HepG2 (cell line): ENCODE data around the gene VAPB. TPM values are rescaled to one million over a fixed set of nuclear protein-coding genes. Genes with fewer than 3 reads are reported as not detected.

Experiments
- ARID4A ChIP-seq: sonication (generic); formaldehyde crosslinking; IDR thresholded peaks from 2 replicates; pipeline ENCODE4 v1.5.0; 2020; ENCODE audit warnings: mild to moderate bottlenecking, missing genetic modification reagents, borderline replicate concordance
- FOXK1 ChIP-seq: sonication (generic); formaldehyde crosslinking; IDR thresholded peaks from 2 replicates; pipeline ENCODE4 v1.4.0; 2020; ENCODE audit warnings: low read depth, missing genetic modification reagents, borderline replicate concordance
- HMG20A ChIP-seq: IDR thresholded peaks from 2 replicates; pipeline ENCODE4 v1.6.1; 2016; ENCODE audit warnings: borderline replicate concordance
- HNF1A ChIP-seq, 2 experiments: sonication (generic) in 1 of 2; formaldehyde crosslinking in 1 of 2; IDR thresholded peaks; 2 replicates each; pipeline versions ENCODE4 v1.4.0 to v1.6.1; 2016 to 2020; ENCODE audit warnings: borderline replicate concordance in 1 of 2, low read depth in 1 of 2, mild to moderate bottlenecking in 1 of 2, missing genetic modification reagents in 1 of 2
- MIER3 ChIP-seq: IDR thresholded peaks from 2 replicates; pipeline ENCODE4 v1.6.1; 2016; ENCODE audit warnings: missing compliant biosample characterization, borderline replicate concordance
- PHF20 ChIP-seq: sonication (generic); formaldehyde crosslinking; IDR thresholded peaks from 2 replicates; pipeline ENCODE4 v1.5.0; 2020; ENCODE audit warnings: mild to moderate bottlenecking, missing genetic modification reagents
- SKIL ChIP-seq: sonication (generic); formaldehyde crosslinking; IDR thresholded peaks from 2 replicates; pipeline ENCODE4 v1.8.0; 2022; ENCODE audit warnings: missing genetic modification reagents, mild to moderate bottlenecking, moderate library complexity, borderline replicate concordance
- STAG1 ChIP-seq: sonication (generic); formaldehyde crosslinking; IDR thresholded peaks from 2 replicates; pipeline ENCODE4 v1.4.0; 2020; ENCODE audit warnings: missing genetic modification reagents
- TGIF2 ChIP-seq: IDR thresholded peaks from 2 replicates; pipeline ENCODE4 v1.6.1; 2016; ENCODE audit warnings: control low read depth, missing compliant biosample characterization
- ZBTB42 ChIP-seq: sonication (generic); formaldehyde crosslinking; IDR thresholded peaks from 2 replicates; pipeline ENCODE4 v1.5.0; 2020; ENCODE audit warnings: mild to moderate bottlenecking, missing genetic modification reagents
- ZFP36L2 ChIP-seq: sonication (generic); formaldehyde crosslinking; IDR thresholded peaks from 2 replicates; pipeline ENCODE4 v1.4.0; 2020; ENCODE audit warnings: missing genetic modification reagents
- ZNF10 ChIP-seq: sonication (generic); formaldehyde crosslinking; IDR thresholded peaks from 2 replicates; pipeline ENCODE4 v1.4.0; 2020; ENCODE audit warnings: mild to moderate bottlenecking, low read depth, missing genetic modification reagents, borderline replicate concordance
- ZNF234 ChIP-seq: sonication (generic); formaldehyde crosslinking; conservative IDR thresholded peaks from 2 replicates; pipeline ENCODE4 v1.5.1; 2020; ENCODE audit warnings: mild to moderate bottlenecking, missing genetic modification reagents
- ZNF282 ChIP-seq: fragments of 450-650 bp; IDR thresholded peaks from 2 replicates; pipeline ENCODE4 v1.6.1; 2018; ENCODE audit not compliant: partially characterized antibody
- ZNF337 ChIP-seq: sonication (generic); formaldehyde crosslinking; IDR thresholded peaks from 2 replicates; pipeline ENCODE4 v1.5.1; 2020; ENCODE audit warnings: missing genetic modification reagents, low read depth, mild to moderate bottlenecking, borderline replicate concordance
- ZNF652 ChIP-seq: IDR thresholded peaks from 2 replicates; pipeline ENCODE4 v1.6.1; 2016; ENCODE audit warnings: low read depth, borderline replicate concordance
- polyA plus RNA-seq, 8 experiments: library from polyadenylated mRNA; depleted of rRNA in 3 of 8; stranded (reverse) in 7 of 8; unstranded in 1 of 8; fragments of >200 nt; fragmentation: Illumina TruSeq in 4 of 8; extraction: Trizol in 4 of 8; gene quantifications; 2 replicates each; pipeline versions ENCODE4 v1.2.1 to v1.2.3, GENCODE V29; 2011 to 2016; ENCODE audit warnings: low read depth in 4 of 8, missing spikeins in 1 of 8, mixed read lengths in 1 of 8; ENCODE audit not compliant: insufficient read depth in 1 of 8
- total RNA-seq, 5 experiments: library from RNA; depleted of rRNA; stranded (reverse); fragments of >200 nt; fragmentation: Illumina TruSeq; extraction: Trizol; gene quantifications; 2 replicates each; pipeline ENCODE4 v1.2.3, GENCODE V29; 2016; ENCODE audit warnings: low read depth in 1 of 5

The VAPB gene
- total and polyA plus RNA-seq, 2 of the 13 experiments (the other 11 are each of a cell fraction or from before 2014, with no cell fraction given) = 18.6 to 48.5 TPM

- TF ChIP-seq HNF1A (IDR thresholded peaks at IDR 0.05; ENCODE audit: low read depth) = peak; percentile 74
- peak; percentile 40; the same call in 1 of the 2 replicates for TF ChIP-seq HNF1A (CRISPR knock-in tag; IDR thresholded peaks at IDR 0.05; ENCODE audit: borderline replicate concordance)
- TF ChIP-seq ZNF337 (CRISPR knock-in tag) = no peak
- TF ChIP-seq MIER3 = no peak
- no peak for TF ChIP-seq STAG1
- no peak for TF ChIP-seq ARID4A (CRISPR knock-in tag)
- no peak for TF ChIP-seq ZFP36L2 (CRISPR knock-in tag)
- TF ChIP-seq ZNF10 (CRISPR knock-in tag) = no peak
- no peak for TF ChIP-seq PHF20 (CRISPR knock-in tag)
- no peak for TF ChIP-seq ZNF282
- TF ChIP-seq ZNF652 = no peak
- 0 out of 2 replicates have a peak, but pooled peaks have one; percentile 31 for TF ChIP-seq FOXK1
- no peak for TF ChIP-seq HMG20A (CRISPR knock-in tag)
- no peak for TF ChIP-seq SKIL
- TF ChIP-seq ZNF234 = no peak
- no peak for TF ChIP-seq ZBTB42 (CRISPR knock-in tag)
- TF ChIP-seq TGIF2 (CRISPR knock-in tag) = 0 out of 2 replicates have a peak, but pooled peaks have one; percentile 60
Measured at GRCh38 chr20:58436868-58437645, 48.0 kb downstream of the VAPB start (continued).
